Subcutaneous adipose tissue (tissue), 4 donors: ENCODE measurements around the gene SAMD4B. TPM values are rescaled to one million over a fixed set of nuclear protein-coding genes. Genes with fewer than 3 reads are reported as not detected.

Source experiments
- CTCF ChIP-seq: fragments of 450-650 bp; IDR thresholded peaks from one replicate; pipeline ENCODE4 v1.5.1; 2016; ENCODE audit warnings: low read depth, mild to moderate bottlenecking, control low read depth, antibody characterized with exemption, moderate library complexity
- total RNA-seq, 4 donors: library from RNA; depleted of rRNA; stranded (reverse); fragments of >200 nt; gene quantifications; one replicate each; pipeline ENCODE4 v1.1.0, GENCODE V29; 2016

The SAMD4B gene
- total RNA-seq, 4 donors from 2014 or later = 45.9 to 83.8 (median 49.4) TPM

- TF ChIP-seq CTCF = no peak
These were observed 64.6 kb downstream of the SAMD4B start, which contains the start of gene ZFP36 for GRCh38 chr19:39406656-39407409. ZFP36 (plus strand) TSS chr19:39406847; CDS start chr19:39406905, 58 bp downstream.

GRCh38 chr19:39407410-39407659 is 65.1 kb downstream of the SAMD4B start:
- no peak for TF ChIP-seq CTCF

- no peak for TF ChIP-seq CTCF
These were observed 65.6 kb downstream of the SAMD4B start for GRCh38 chr19:39407660-39408391.

- TF ChIP-seq CTCF = no peak
These were observed 66.4 kb downstream of the SAMD4B start for GRCh38 chr19:39408392-39409207.

- TF ChIP-seq CTCF = no peak
These were observed 67.2 kb downstream of the SAMD4B start for GRCh38 chr19:39409208-39410016.

- TF ChIP-seq CTCF = no peak
These were observed 68.0 kb downstream of the SAMD4B start for GRCh38 chr19:39410017-39410830.
